Smooth muscle cell (in vitro differentiated cells): ENCODE results near the gene COL4A2. TPM values are rescaled to one million over a fixed set of nuclear protein-coding genes. Genes with fewer than 3 reads are reported as not detected.

Experiments
- DNase-seq: peaks from one replicate; lab custom pipeline; 2025; ENCODE audit not compliant: unreplicated experiment; lab: John Stamatoyannopoulos, UW
- H2AFZ ChIP-seq: fragments of 200-600 bp; sonication (generic); 2 replicates; pipeline ENCODE4 v1.6.0; 2016; ENCODE audit warnings: antibody characterized with exemption, low read depth, mild to moderate bottlenecking
- H3F3A ChIP-seq: fragments of 200-600 bp; sonication (generic); 2 replicates; pipeline ENCODE4 v1.6.0; 2017; ENCODE audit warnings: antibody characterized with exemption, low read depth
- H3K27ac ChIP-seq: fragments of 200-600 bp; sonication (generic); 2 replicates; pipeline ENCODE4 v1.5.1; 2016; ENCODE audit warnings: low read depth, mild to moderate bottlenecking
- H3K27me3 ChIP-seq: fragments of 200-600 bp; sonication (generic); 2 replicates; pipeline ENCODE4 v1.6.1; 2016; ENCODE audit warnings: low read depth, mild to moderate bottlenecking
- H3K36me3 ChIP-seq: fragments of 200-600 bp; sonication (generic); 2 replicates; pipeline ENCODE4 v1.5.1; 2016; ENCODE audit warnings: low read depth
- H3K4me1 ChIP-seq: fragments of 200-600 bp; sonication (generic); 2 replicates; pipeline ENCODE4 v1.5.1; 2016; ENCODE audit warnings: low read depth
- H3K4me2 ChIP-seq: fragments of 200-600 bp; sonication (generic); 2 replicates; pipeline ENCODE4 v1.6.0; 2016; ENCODE audit warnings: mild to moderate bottlenecking
- H3K4me3 ChIP-seq: fragments of 200-600 bp; sonication (generic); 2 replicates; pipeline ENCODE4 v1.5.1; 2016; ENCODE audit warnings: mild to moderate bottlenecking
- H3K79me2 ChIP-seq: fragments of 200-600 bp; sonication (generic); 2 replicates; pipeline ENCODE4 v1.6.0; 2016; ENCODE audit warnings: low read depth, mild to moderate bottlenecking
- H3K9ac ChIP-seq: fragments of 200-600 bp; sonication (generic); 2 replicates; pipeline ENCODE4 v1.6.0; 2016; ENCODE audit warnings: low read depth
- H3K9me3 ChIP-seq: fragments of 200-600 bp; sonication (generic); replicated peaks from 2 replicates; pipeline ENCODE4 v1.5.1; 2016; ENCODE audit warnings: low read depth
- H4K20me1 ChIP-seq: fragments of 200-600 bp; sonication (generic); 2 replicates; pipeline ENCODE4 v1.6.0; 2016; ENCODE audit warnings: low read depth
- WGBS: methylation state at CpG from one replicate; pipeline ENCODE4 v1.1.7; 2016; ENCODE audit warnings: low lambda C conversion rate; 5-methylcytosine and 5-hydroxymethylcytosine counted together
- polyA plus RNA-seq: library from polyadenylated mRNA; unstranded; fragments of >200 nt; fragmentation: Nextera tagmentation; extraction: Ambion mirVana; gene quantifications from 2 replicates; pipeline ENCODE4 v1.2.1, GENCODE V29; 2016
- total RNA-seq: library from RNA; depleted of rRNA; stranded (reverse); fragments of >200 nt; gene quantifications from 2 replicates; pipeline ENCODE4 v1.2.3, GENCODE V29; 2014
- TF ChIP-seq, protein P1 (sequence below): fragments of 200-600 bp; sonication (generic); IDR thresholded peaks from 2 replicates; pipeline ENCODE4 v1.5.1; 2017; ENCODE audit warnings: borderline replicate concordance, mild to moderate bottlenecking, antibody characterized with exemption; ENCODE audit not compliant: insufficient read depth, poor library complexity, severe bottlenecking

COL4A2 gene
- total and polyA plus RNA-seq, 2 experiments from 2014 or later, result 1,456 to 2,786 TPM

- Histone ChIP-seq H3F3A (peaks cover 61% of the 10 kb centered on the region), H3K9ac (no peak overlapping the region), H3K4me2 (peak overlapping the region; percentile 97), H3K79me2 (peaks cover 98% of the 10 kb centered on the region), H3K27me3 (no peaks in the 10 kb centered on the region), H3K4me1 (peaks cover 69% of the 10 kb centered on the region), H3K9me3 (no peaks in the 10 kb centered on the region), H2AFZ (no peak overlapping the region), H4K20me1 (peaks cover 100% of the 10 kb centered on the region), H3K36me3 (no peaks in the 10 kb centered on the region), H3K27ac (peak overlapping the region; percentile 94), H3K4me3 (no peak overlapping the region)
- no peak for DNase-seq
- 22% methylated on average over 3 of the region's 3 CpGs for WGBS
- TF ChIP-seq, protein P1, sequence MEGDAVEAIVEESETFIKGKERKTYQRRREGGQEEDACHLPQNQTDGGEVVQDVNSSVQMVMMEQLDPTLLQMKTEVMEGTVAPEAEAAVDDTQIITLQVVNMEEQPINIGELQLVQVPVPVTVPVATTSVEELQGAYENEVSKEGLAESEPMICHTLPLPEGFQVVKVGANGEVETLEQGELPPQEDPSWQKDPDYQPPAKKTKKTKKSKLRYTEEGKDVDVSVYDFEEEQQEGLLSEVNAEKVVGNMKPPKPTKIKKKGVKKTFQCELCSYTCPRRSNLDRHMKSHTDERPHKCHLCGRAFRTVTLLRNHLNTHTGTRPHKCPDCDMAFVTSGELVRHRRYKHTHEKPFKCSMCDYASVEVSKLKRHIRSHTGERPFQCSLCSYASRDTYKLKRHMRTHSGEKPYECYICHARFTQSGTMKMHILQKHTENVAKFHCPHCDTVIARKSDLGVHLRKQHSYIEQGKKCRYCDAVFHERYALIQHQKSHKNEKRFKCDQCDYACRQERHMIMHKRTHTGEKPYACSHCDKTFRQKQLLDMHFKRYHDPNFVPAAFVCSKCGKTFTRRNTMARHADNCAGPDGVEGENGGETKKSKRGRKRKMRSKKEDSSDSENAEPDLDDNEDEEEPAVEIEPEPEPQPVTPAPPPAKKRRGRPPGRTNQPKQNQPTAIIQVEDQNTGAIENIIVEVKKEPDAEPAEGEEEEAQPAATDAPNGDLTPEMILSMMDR, result no peak
Measured at GRCh38 chr13:110300090-110300815, 6.8 kb upstream of the COL4A2 start.

- no peak overlapping the region for H3K9ac ChIP-seq
- no peaks in the 10 kb centered on the region for H3K36me3 ChIP-seq
- DNase-seq, result no peak
- no peaks in the 10 kb centered on the region for H3K9me3 ChIP-seq
- TF ChIP-seq, protein P1, result no peak
- H3K4me2 ChIP-seq, result peak overlapping the region; percentile 97
- H2AFZ ChIP-seq, result no peak overlapping the region
- H3K27me3 ChIP-seq, result no peaks in the 10 kb centered on the region
- peaks cover 60% of the 10 kb centered on the region for H3F3A ChIP-seq
- 26% methylated on average over 5 of the region's 5 CpGs for WGBS
- peaks cover 100% of the 10 kb centered on the region for H4K20me1 ChIP-seq
- H3K79me2 ChIP-seq, result peaks cover 98% of the 10 kb centered on the region
- peaks cover 77% of the 10 kb centered on the region for H3K4me1 ChIP-seq
- no peak overlapping the region for H3K4me3 ChIP-seq
- peak overlapping the region; percentile 94 for H3K27ac ChIP-seq
Measured at GRCh38 chr13:110301083-110301482, 6.0 kb upstream of the COL4A2 start.

- no peaks in the 10 kb centered on the region for H3K9me3 ChIP-seq
- no peak for DNase-seq
- peaks cover 52% of the 10 kb centered on the region for H3F3A ChIP-seq
- H4K20me1 ChIP-seq, result peaks cover 100% of the 10 kb centered on the region
- WGBS, result 22% methylated on average over 21 of the region's 21 CpGs
- peak overlapping the region; percentile 97 for H3K4me2 ChIP-seq
- H3K9ac ChIP-seq, result no peak overlapping the region
- no peaks in the 10 kb centered on the region for H3K27me3 ChIP-seq
- H3K4me1 ChIP-seq, result peaks cover 79% of the 10 kb centered on the region
- H3K79me2 ChIP-seq, result peaks cover 98% of the 10 kb centered on the region
- H3K36me3 ChIP-seq, result no peaks in the 10 kb centered on the region
- TF ChIP-seq, protein P1, result no peak
- H3K27ac ChIP-seq, result peak overlapping the region; percentile 94
- H3K4me3 ChIP-seq, result peak overlapping the region; percentile 93
- H2AFZ ChIP-seq, result no peak overlapping the region
Measured at GRCh38 chr13:110301606-110302553, 5.2 kb upstream of the COL4A2 start.
